Hepatocyte (in vitro differentiated cells): ENCODE data around the gene NUP214. TPM values are rescaled to one million over a fixed set of nuclear protein-coding genes. Genes with fewer than 3 reads are reported as not detected.

Source experiments
- DNase-seq: peaks from one replicate; pipeline ENCODE4 v3.0.0-alpha.2; 2016; ENCODE audit warnings: low spot score
- H2AFZ ChIP-seq: fragments of 200-600 bp; sonication (generic); 2 replicates; pipeline ENCODE4 v1.6.0; 2016; ENCODE audit warnings: antibody characterized with exemption, mild to moderate bottlenecking
- H3K27ac ChIP-seq: fragments of 200-600 bp; sonication (generic); 2 replicates; pipeline ENCODE4 v1.5.1; 2016; ENCODE audit warnings: mild to moderate bottlenecking
- H3K27me3 ChIP-seq: fragments of 200-600 bp; sonication (generic); 2 replicates; pipeline ENCODE4 v1.6.1; 2016
- H3K36me3 ChIP-seq: fragments of 200-600 bp; sonication (generic); replicated peaks from 2 replicates; pipeline ENCODE4 v1.5.1; 2016; ENCODE audit warnings: low read depth; ENCODE audit not compliant: insufficient read depth
- H3K4me1 ChIP-seq: fragments of 200-600 bp; sonication (generic); 2 replicates; pipeline ENCODE4 v1.5.1; 2016; ENCODE audit warnings: mild to moderate bottlenecking, moderate library complexity; ENCODE audit not compliant: insufficient read depth
- H3K4me2 ChIP-seq: fragments of 200-600 bp; sonication (generic); 2 replicates; pipeline ENCODE4 v1.6.0; 2016
- H3K4me3 ChIP-seq: fragments of 200-600 bp; sonication (generic); 2 replicates; pipeline ENCODE4 v1.5.1; 2016; ENCODE audit warnings: mild to moderate bottlenecking
- H3K79me2 ChIP-seq: fragments of 200-600 bp; sonication (generic); 2 replicates; pipeline ENCODE4 v1.6.0; 2017; ENCODE audit warnings: mild to moderate bottlenecking
- H3K9me2 ChIP-seq: fragments of 200-600 bp; sonication (generic); replicated peaks from 2 replicates; pipeline ENCODE4 v1.6.0; 2017; ENCODE audit warnings: mild to moderate bottlenecking; ENCODE audit not compliant: insufficient read depth
- H3K9me3 ChIP-seq: fragments of 200-600 bp; sonication (generic); 2 replicates; pipeline ENCODE4 v1.5.1; 2016; ENCODE audit warnings: low read depth, mild to moderate bottlenecking
- H4K20me1 ChIP-seq: fragments of 200-600 bp; sonication (generic); 2 replicates; pipeline ENCODE4 v1.6.0; 2016; ENCODE audit warnings: mild to moderate bottlenecking; ENCODE audit not compliant: insufficient read depth, poor library complexity, severe bottlenecking
- CTCF ChIP-seq: fragments of 200-600 bp; sonication (generic); IDR thresholded peaks from 2 replicates; pipeline ENCODE4 v1.5.1; 2016; ENCODE audit warnings: antibody characterized with exemption, mild to moderate bottlenecking; ENCODE audit not compliant: poor library complexity
- EZH2 ChIP-seq: fragments of 200-600 bp; sonication (generic); IDR thresholded peaks from 2 replicates; pipeline ENCODE4 v1.6.1; 2016; ENCODE audit warnings: antibody characterized with exemption, mild to moderate bottlenecking, borderline replicate concordance
- EZH2phosphoT487 ChIP-seq: fragments of 200-600 bp; sonication (generic); IDR thresholded peaks from one replicate; pipeline ENCODE4 v1.6.1; 2018; ENCODE audit warnings: antibody characterized with exemption, mild to moderate bottlenecking, low read depth, moderate library complexity; ENCODE audit not compliant: unreplicated experiment, severe bottlenecking
- WGBS: methylation state at CpG from one replicate; pipeline ENCODE4 v1.1.6; 2016; ENCODE audit warnings: low lambda C conversion rate; ENCODE audit errors: missing lambda C conversion rate; 5-methylcytosine and 5-hydroxymethylcytosine counted together
- polyA plus RNA-seq: library from polyadenylated mRNA; unstranded; fragments of >200 nt; fragmentation: Nextera tagmentation; extraction: Ambion mirVana; gene quantifications from 2 replicates; pipeline ENCODE4 v1.2.1, GENCODE V29; 2016
- total RNA-seq: library from RNA; depleted of rRNA; stranded (reverse); fragments of >200 nt; gene quantifications from 2 replicates; pipeline ENCODE4 v1.2.3, GENCODE V29; 2014

Gene NUP214
- total and polyA plus RNA-seq, 2 experiments from 2014 or later, result 13.7 to 18.1 TPM

- TF ChIP-seq EZH2, result no peak
- no peak for TF ChIP-seq CTCF
- TF ChIP-seq EZH2phosphoT487, result no peak
- Histone ChIP-seq H3K36me3 (no peaks in the 10 kb centered on the region), H2AFZ (no peak overlapping the region), H3K27ac (no peak overlapping the region), H3K9me3 (no peaks in the 10 kb centered on the region), H3K4me1 (peaks cover 4% of the 10 kb centered on the region), H3K4me3 (no peak overlapping the region), H3K27me3 (peaks cover 27% of the 10 kb centered on the region), H3K4me2 (no peak overlapping the region), H3K79me2 (no peaks in the 10 kb centered on the region), H3K9me2 (no peaks in the 10 kb centered on the region), H4K20me1 (no peaks in the 10 kb centered on the region)
- DNase-seq, result no peak
- WGBS, result 83% methylated on average over 13 of the region's 13 CpGs
Measured at GRCh38 chr9:131273856-131274673, 148.7 kb downstream of the NUP214 start.

- Histone ChIP-seq H3K4me1 (peaks cover 4% of the 10 kb centered on the region), H3K36me3 (no peaks in the 10 kb centered on the region), H3K27me3 (peaks cover 27% of the 10 kb centered on the region), H4K20me1 (no peaks in the 10 kb centered on the region), H3K4me2 (no peak overlapping the region), H2AFZ (no peak overlapping the region), H3K27ac (no peak overlapping the region), H3K9me2 (no peaks in the 10 kb centered on the region), H3K4me3 (no peak overlapping the region), H3K79me2 (no peaks in the 10 kb centered on the region), H3K9me3 (no peaks in the 10 kb centered on the region)
- no peak for TF ChIP-seq CTCF
- no peak for TF ChIP-seq EZH2
- DNase-seq, result no peak
- WGBS, result 93% methylated on average over 18 of the region's 18 CpGs
Measured at GRCh38 chr9:131274674-131275331, 149.4 kb downstream of the NUP214 start.

GRCh38 chr9:131275332-131276093 lies 150.1 kb downstream of the NUP214 start:
- Histone ChIP-seq H3K4me1 (peaks cover 4% of the 10 kb centered on the region), H3K27ac (no peak overlapping the region)
- 86% methylated on average over 29 of the region's 29 CpGs for WGBS

More at GRCh38 chr9:131275332-131276093, 150.1 kb downstream of the NUP214 start:
- Histone ChIP-seq H3K27me3 (peaks cover 30% of the 10 kb centered on the region), H3K9me2 (no peaks in the 10 kb centered on the region), H4K20me1 (no peaks in the 10 kb centered on the region), H3K36me3 (no peaks in the 10 kb centered on the region), H3K79me2 (no peaks in the 10 kb centered on the region), H3K4me2 (peak overlapping the region; percentile 99), H2AFZ (no peak overlapping the region), H3K4me3 (no peak overlapping the region), H3K9me3 (no peaks in the 10 kb centered on the region)
- DNase-seq, result no peak
- TF ChIP-seq EZH2phosphoT487 (no peak), EZH2 (no peak), CTCF (no peak)
